Pancreas (tissue), 10 donors: ENCODE results near the gene KCNMA1. TPM values are rescaled to one million over a fixed set of nuclear protein-coding genes. Genes with fewer than 3 reads are reported as not detected.

Source experiments
- ATAC-seq, 4 donors: fragments of 200-7000 bp; cut with Tn5 transposase; one replicate each; pipeline versions ENCODE4 v1.8.0 to v1.9.1; 2020; ENCODE audit warnings: mild to moderate bottlenecking in 4 of 4, moderate library complexity in 4 of 4
- DNase-seq, 6 donors: peaks; one replicate each; pipeline ENCODE4 v3.0.0-alpha.2; 2020
- FAIRE-seq: peaks from 2 replicates; lab custom pipeline; 2012; peaks lifted over from hg19 to GRCh38; lab: Jason Lieb, UNC
- H3K27ac ChIP-seq, 4 donors: fragments of 200-600 bp; sonication (generic); 1 replicate in 3 of 4; 2 replicates in 1 of 4; pipeline versions ENCODE4 v1.5.0 to v1.8.0; 2020
- H3K27me3 ChIP-seq, 4 donors: fragments of 200-600 bp; one replicate each; pipeline ENCODE4 v1.8.0; 2021
- H3K36me3 ChIP-seq, 3 donors: fragments of 200-600 bp; sonication (generic) in 1 of 3; one replicate each; pipeline versions ENCODE4 v1.5.0 to v1.8.0; 2020 to 2021
- H3K4me1 ChIP-seq, 3 donors: fragments of 200-600 bp; one replicate each; pipeline ENCODE4 v1.8.0; 2021
- H3K4me3 ChIP-seq, 4 donors: fragments of 200-600 bp; sonication (generic) in 2 of 4; one replicate each; pipeline versions ENCODE4 v1.5.0 to v1.8.0; 2020 to 2021
- H3K9me3 ChIP-seq, 4 donors: fragments of 200-600 bp; one replicate each; pipeline ENCODE4 v1.8.0; 2021
- CTCF ChIP-seq, 4 donors: fragments of 200-600 bp; sonication (generic) in 3 of 4; IDR thresholded peaks; one replicate each; pipeline versions ENCODE4 v1.5.0 to v1.8.0; 2021; ENCODE audit warnings: antibody characterized with exemption in 4 of 4
- WGBS, 2 donors: extraction: QIAGEN DNeasy Blood & Tissue Kit; methylation state at CpG; one replicate each; pipeline ENCODE4 v1.1.7; 2013; 5-methylcytosine and 5-hydroxymethylcytosine counted together
- intact Hi-C, 3 donors: fragments of 100-400 bp; cut with DNase I; formaldehyde crosslinking; loops; one replicate each; pipeline versions ENCODE4 v1.11.1 to v1.14.2; 2022
- polyA plus RNA-seq, 2 donors: library from polyadenylated mRNA; stranded (reverse); fragments of 200-250 nt; gene quantifications; one replicate each; pipeline ENCODE4 v1.2.3, GENCODE V29; 2013
- total RNA-seq, 6 donors: library from RNA; stranded (reverse); fragmentation: NEBNext Ultra II Directional in 4 of 6; extraction: Animal tissue kit (Norgen Biotek cat#: 25700) in 4 of 6; gene quantifications; one replicate each; pipeline versions ENCODE4 v1.2.1 to v1.2.4, GENCODE V29; 2021 to 2023
- donor health status: healthy with polysubstance abuse.
- donor health status: DM: no; HTN: no; CAD: no; lungs with moderate emphysema.
- donor health status: DM: no; HTN: no; CAD: no.
- donor health status: control.
- donor health status: control.
- donor health status: Bipolar disorder and iron deficiency.
- donor health status: DM: yes; HTN: yes; CAD: no.
- donor health status: DM: no; HTN: no; CAD: no.
- donor health status: DM: no; HTN: no; CAD: no.
- donor health status: DM: yes; HTN: yes; CAD: no.

The KCNMA1 gene
- total and polyA plus RNA-seq, 8 donors, result 3.5 to 19.4 (median 9.3) TPM

- Histone ChIP-seq H3K4me3 (no peak overlapping the region), H3K27ac (no peak overlapping the region), H3K4me1 (peaks cover 0 to 5% (median 0%) of the 10 kb centered on the region in 3 donors), H3K27me3 (no peaks in the 10 kb centered on the region), H3K9me3 (no peaks in the 10 kb centered on the region), H3K36me3 (no peaks in the 10 kb centered on the region)
- TF ChIP-seq CTCF (IDR thresholded peaks at IDR 0.05), result no peak
- ATAC-seq (no peak), FAIRE-seq (no peak), DNase-seq (no peak)
- 77 to 79% methylated on average over 4 of the region's 4 CpGs for WGBS, 2 donors
- intact Hi-C loops, result no loop called here
Observed at GRCh38 chr10:76935941-76936613, 701.5 kb downstream of the KCNMA1 start.

GRCh38 chr10:76928565-76928964 lies 709.0 kb downstream of the KCNMA1 start:
- H3K27me3 ChIP-seq, result no peaks in the 10 kb centered on the region
- no peak for DNase-seq
- no peak overlapping the region for H3K4me3 ChIP-seq
- H3K4me1 ChIP-seq, result no peaks in the 10 kb centered on the region
- FAIRE-seq, result no peak
- 97 to 98% methylated on average over 7 of the region's 7 CpGs for WGBS, 2 donors
- intact Hi-C loops, result no loop called here
- no peaks in the 10 kb centered on the region for H3K9me3 ChIP-seq
- no peaks in the 10 kb centered on the region for H3K36me3 ChIP-seq
- ATAC-seq, result no peak
- no peak overlapping the region for H3K27ac ChIP-seq
- no peak for TF ChIP-seq CTCF (IDR thresholded peaks at IDR 0.05)

- WGBS, 2 donors, result 82% methylated on average over 6 of the region's 6 CpGs
- DNase-seq, result no peak
Observed at GRCh38 chr10:76925636-76926405, 711.8 kb downstream of the KCNMA1 start.

GRCh38 chr10:76922666-76923065 lies 714.9 kb downstream of the KCNMA1 start:
- Histone ChIP-seq H3K27ac (no peak overlapping the region), H3K4me1 (no peaks in the 10 kb centered on the region), H3K9me3 (no peaks in the 10 kb centered on the region), H3K4me3 (no peak overlapping the region), H3K27me3 (no peaks in the 10 kb centered on the region), H3K36me3 (no peaks in the 10 kb centered on the region)
- DNase-seq (no peak), ATAC-seq (no peak), FAIRE-seq (no peak)
- intact Hi-C loops, result no loop called here
- 87 to 92% methylated on average over 3 of the region's 3 CpGs for WGBS, 2 donors
- no peak for TF ChIP-seq CTCF (IDR thresholded peaks at IDR 0.05)

More at GRCh38 chr10:76925636-76926405, 711.8 kb downstream of the KCNMA1 start:
- ATAC-seq (no peak), FAIRE-seq (no peak)
- TF ChIP-seq CTCF (IDR thresholded peaks at IDR 0.05), result no peak
- Histone ChIP-seq H3K9me3 (no peaks in the 10 kb centered on the region), H3K4me3 (no peak overlapping the region), H3K4me1 (no peaks in the 10 kb centered on the region), H3K27me3 (no peaks in the 10 kb centered on the region), H3K27ac (no peak overlapping the region), H3K36me3 (no peaks in the 10 kb centered on the region)
- intact Hi-C loops, result no loop called here
